B cell (primary cell): Measurements from ENCODE around the gene GNAT3. TPM values are rescaled to one million over a fixed set of nuclear protein-coding genes. Genes with fewer than 3 reads are reported as not detected.

Experiments
- ATAC-seq: fragments of 200-7000 bp; cut with Tn5 transposase; one replicate; pipeline ENCODE4 v1.10.0; 2021; ENCODE audit warnings: low read depth, mild to moderate bottlenecking, moderate number of reproducible peaks, moderate library complexity
- CTCF ChIA-PET: fragments of 350-600 bp; sonication (Branson Sonifier 250); formaldehyde crosslinking; loops from one replicate; lab custom pipeline; 2021; ENCODE audit warnings: antibody characterized with exemption, inconsistent platforms; lab: Charles Lee
- POLR2A ChIA-PET: fragments of 350-600 bp; sonication (Branson Sonifier 250); formaldehyde crosslinking; loops from one replicate; lab custom pipeline; 2021; ENCODE audit warnings: antibody characterized with exemption; lab: Charles Lee
- DNase-seq: peaks from one replicate; pipeline ENCODE4 v3.0.0; 2013
- H2AFZ ChIP-seq: 2 replicates; pipeline ENCODE4 v1.6.1; 2012; ENCODE audit warnings: mild to moderate bottlenecking, low read depth, low read length; ENCODE audit not compliant: insufficient read depth, poor library complexity, severe bottlenecking
- H3K27ac ChIP-seq, 2 donors: 1 replicate in 1 of 2; 2 replicates in 1 of 2; pipeline ENCODE4 v1.5.1; 2012 to 2013; ENCODE audit warnings: low read length in 2 of 2, mild to moderate bottlenecking in 2 of 2, moderate library complexity in 1 of 2
- H3K27me3 ChIP-seq, 4 experiments: fragments of 200-600 bp in 1 of 4; sonication (generic) in 1 of 4; replicated peaks in 1 of 4; 1 replicate in 2 of 4; 2 replicates in 2 of 4; pipeline versions ENCODE4 v1.6.1 to v1.7.0; 2013 to 2016; ENCODE audit warnings: low read length in 3 of 4, mild to moderate bottlenecking in 2 of 4, mixed read lengths in 1 of 4, moderate library complexity in 1 of 4; ENCODE audit not compliant: insufficient read depth in 4 of 4, control insufficient read depth in 3 of 4; ENCODE audit errors: control extremely low read depth in 1 of 4
- H3K36me3 ChIP-seq, 2 experiments: replicated peaks in 1 of 2; 1 replicate in 1 of 2; 2 replicates in 1 of 2; pipeline versions ENCODE4 v1.6.1 to v1.7.1; 2013; ENCODE audit warnings: low read length in 1 of 2; ENCODE audit not compliant: insufficient read depth in 2 of 2, control insufficient read depth in 1 of 2; ENCODE audit errors: control extremely low read depth in 1 of 2, extremely low read depth in 1 of 2
- H3K4me1 ChIP-seq, 2 donors: fragments of 200-600 bp in 1 of 2; sonication (generic) in 1 of 2; 1 replicate in 1 of 2; 2 replicates in 1 of 2; pipeline versions ENCODE4 v1.5.1 to v1.6.1; 2013 to 2017; ENCODE audit warnings: low read length in 2 of 2; ENCODE audit not compliant: control insufficient read depth in 2 of 2, insufficient read depth in 2 of 2
- H3K4me2 ChIP-seq: replicated peaks from 2 replicates; pipeline ENCODE3; 2012; ENCODE audit warnings: mild to moderate bottlenecking, low read depth, low read length; ENCODE audit not compliant: poor library complexity, severe bottlenecking
- H3K4me3 ChIP-seq, 5 experiments: fragments of 200-600 bp in 1 of 5; sonication (generic) in 1 of 5; 1 replicate in 3 of 5; 2 replicates in 2 of 5; pipeline versions ENCODE4 v1.5.1 to v1.7.0; 2011 to 2016; ENCODE audit warnings: low read length in 4 of 5, mild to moderate bottlenecking in 4 of 5, low read depth in 2 of 5, control low read depth in 1 of 5, moderate library complexity in 1 of 5; ENCODE audit not compliant: insufficient read depth in 1 of 5; ENCODE audit errors: control extremely low read depth in 1 of 5, extremely low read depth in 1 of 5
- H3K79me2 ChIP-seq: fragments of 200-600 bp; sonication (generic); one replicate; pipeline ENCODE4 v1.6.0; 2016; ENCODE audit warnings: low read length; ENCODE audit not compliant: control insufficient read depth, insufficient read depth
- H3K9ac ChIP-seq: fragments of 200-600 bp; sonication (generic); 2 replicates; pipeline ENCODE4 v1.6.1; 2017; ENCODE audit warnings: mild to moderate bottlenecking, low read length, moderate library complexity
- H3K9me3 ChIP-seq, 3 donors: one replicate each; pipeline versions ENCODE4 v1.6.1 to v1.7.1; 2013; ENCODE audit warnings: low read length in 2 of 3; ENCODE audit not compliant: control insufficient read depth in 2 of 3, insufficient read depth in 1 of 3; ENCODE audit errors: control extremely low read depth in 1 of 3
- H4K20me1 ChIP-seq: 2 replicates; pipeline ENCODE4 v1.6.0; 2012; ENCODE audit warnings: mild to moderate bottlenecking, low read length; ENCODE audit not compliant: insufficient read depth, control insufficient read depth, poor library complexity, severe bottlenecking
- H3K27ac Mint-ChIP-seq: one replicate; pipeline ENCODE4 v1.8.0; 2021; ENCODE audit warnings: mixed read lengths
- H3K27me3 Mint-ChIP-seq: one replicate; pipeline ENCODE4 v1.8.0; 2021; ENCODE audit warnings: mixed read lengths
- H3K4me1 Mint-ChIP-seq: one replicate; pipeline ENCODE4 v1.8.0; 2021; ENCODE audit warnings: mixed read lengths
- H3K4me3 Mint-ChIP-seq: one replicate; pipeline ENCODE4 v1.8.0; 2021; ENCODE audit warnings: mixed read lengths
- H3K9me3 Mint-ChIP-seq: one replicate; pipeline ENCODE4 v1.8.0; 2022; ENCODE audit warnings: mixed read lengths; ENCODE audit not compliant: insufficient read depth
- EZH2 ChIP-seq: IDR thresholded peaks from 2 replicates; pipeline ENCODE4 v1.6.1; 2012; ENCODE audit warnings: borderline replicate concordance, low read depth, mild to moderate bottlenecking, moderate library complexity, low read length; ENCODE audit not compliant: insufficient read depth, poor library complexity, severe bottlenecking
- WGBS: methylation state at CpG from one replicate; pipeline ENCODE4 v1.1.5; 2013; ENCODE audit warnings: missing lambda C conversion rate; ENCODE audit not compliant: insufficient coverage; 5-methylcytosine and 5-hydroxymethylcytosine counted together
- intact Hi-C: fragments of 100-400 bp; cut with micrococcal nuclease; formaldehyde crosslinking; loops from one replicate; pipeline ENCODE4 v1.10.0; 2022
- polyA plus RNA-seq: library from polyadenylated mRNA; depleted of rRNA; stranded (reverse); fragments of >200 nt; gene quantifications from 2 replicates; pipeline ENCODE4 v1.2.3, GENCODE V29; 2012
- total RNA-seq, 2 donors: library from RNA; stranded (reverse); fragments of 120-200 nt in 1 of 2; gene quantifications; 1 replicate in 1 of 2; 2 replicates in 1 of 2; pipeline versions ENCODE4 v1.2.3 to v1.2.4, GENCODE V29; 2013 to 2022
- TF ChIP-seq, protein P1 (sequence below): fragments of 200-600 bp; IDR thresholded peaks from one replicate; pipeline ENCODE4 v1.8.0; 2022; ENCODE audit warnings: antibody characterized with exemption, mild to moderate bottlenecking

GNAT3 gene
- total and polyA plus RNA-seq, 2 donors (not counting 1 experiment from before 2014, with no cell fraction given), result not detected

DNA sequence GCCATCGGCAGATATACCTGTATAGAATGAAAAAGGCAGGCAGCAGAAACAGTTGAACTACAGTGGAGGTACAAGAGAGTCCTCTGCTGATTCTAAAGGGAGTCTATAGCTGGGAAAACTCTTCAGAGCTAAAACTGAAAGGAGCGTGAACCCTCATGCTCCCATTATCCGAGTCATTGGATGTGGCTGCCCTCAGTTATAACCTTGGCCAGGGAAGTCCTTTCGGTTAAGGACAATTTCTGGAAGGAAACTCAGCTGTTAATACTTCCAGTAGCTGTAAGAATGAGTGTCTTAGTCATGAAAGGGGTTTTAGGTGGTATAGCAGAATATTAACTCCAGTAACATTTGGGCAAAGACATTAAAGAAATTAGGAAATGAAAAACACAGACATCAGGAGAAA is 14.6 kb upstream of the GNAT3 start:
- H3K4me3 Mint-ChIP-seq, result no peak overlapping the region
- no peaks in the 10 kb centered on the region for H3K79me2 ChIP-seq
- H3K27me3 ChIP-seq, result no peaks in the 10 kb centered on the region
- H3K9me3 ChIP-seq, result peaks cover 0 to 8% (median 0%) of the 10 kb centered on the region in 3 donors
- ChIA-PET POLR2A (no interaction called here), CTCF (no interaction called here)
- no peak overlapping the region for H3K4me2 ChIP-seq
- TF ChIP-seq, protein P1, sequence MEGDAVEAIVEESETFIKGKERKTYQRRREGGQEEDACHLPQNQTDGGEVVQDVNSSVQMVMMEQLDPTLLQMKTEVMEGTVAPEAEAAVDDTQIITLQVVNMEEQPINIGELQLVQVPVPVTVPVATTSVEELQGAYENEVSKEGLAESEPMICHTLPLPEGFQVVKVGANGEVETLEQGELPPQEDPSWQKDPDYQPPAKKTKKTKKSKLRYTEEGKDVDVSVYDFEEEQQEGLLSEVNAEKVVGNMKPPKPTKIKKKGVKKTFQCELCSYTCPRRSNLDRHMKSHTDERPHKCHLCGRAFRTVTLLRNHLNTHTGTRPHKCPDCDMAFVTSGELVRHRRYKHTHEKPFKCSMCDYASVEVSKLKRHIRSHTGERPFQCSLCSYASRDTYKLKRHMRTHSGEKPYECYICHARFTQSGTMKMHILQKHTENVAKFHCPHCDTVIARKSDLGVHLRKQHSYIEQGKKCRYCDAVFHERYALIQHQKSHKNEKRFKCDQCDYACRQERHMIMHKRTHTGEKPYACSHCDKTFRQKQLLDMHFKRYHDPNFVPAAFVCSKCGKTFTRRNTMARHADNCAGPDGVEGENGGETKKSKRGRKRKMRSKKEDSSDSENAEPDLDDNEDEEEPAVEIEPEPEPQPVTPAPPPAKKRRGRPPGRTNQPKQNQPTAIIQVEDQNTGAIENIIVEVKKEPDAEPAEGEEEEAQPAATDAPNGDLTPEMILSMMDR, result no peak
- TF ChIP-seq EZH2, result no peak
- ATAC-seq, result no peak
- no peak for DNase-seq
- no peaks in the 10 kb centered on the region for H3K27me3 Mint-ChIP-seq
- no peak overlapping the region for H3K4me3 ChIP-seq
- no peak overlapping the region for H3K27ac ChIP-seq
- no peaks in the 10 kb centered on the region for H3K36me3 ChIP-seq
- H2AFZ ChIP-seq, result no peak overlapping the region
- WGBS, result 100% methylated on average over 2 of the region's 4 CpGs
- H3K9me3 Mint-ChIP-seq, result no peaks in the 10 kb centered on the region
- no peaks in the 10 kb centered on the region for H3K4me1 ChIP-seq
- intact Hi-C loops, result no loop called here
- no peak overlapping the region for H3K9ac ChIP-seq
- H4K20me1 ChIP-seq, result no peaks in the 10 kb centered on the region
- no peak overlapping the region for H3K27ac Mint-ChIP-seq
- no peaks in the 10 kb centered on the region for H3K4me1 Mint-ChIP-seq

GRCh38 chr7:80524693-80525092 is 12.8 kb upstream of the GNAT3 start:
- Histone ChIP-seq H2AFZ (no peak overlapping the region), H3K4me3 (no peak overlapping the region), H3K27ac (no peak overlapping the region), H3K4me1 (no peaks in the 10 kb centered on the region), H3K36me3 (no peaks in the 10 kb centered on the region), H3K9me3 (peaks cover 0 to 8% (median 0%) of the 10 kb centered on the region in 3 donors), H3K9ac (no peak overlapping the region), H3K79me2 (no peaks in the 10 kb centered on the region), H3K4me2 (no peak overlapping the region), H3K27me3 (no peaks in the 10 kb centered on the region), H4K20me1 (no peaks in the 10 kb centered on the region)
- DNase-seq (no peak), ATAC-seq (no peak)
- intact Hi-C loops, result no loop called here
- Mint-ChIP-seq H3K4me3 (no peak overlapping the region), H3K9me3 (no peaks in the 10 kb centered on the region), H3K4me1 (no peaks in the 10 kb centered on the region), H3K27ac (no peak overlapping the region), H3K27me3 (no peaks in the 10 kb centered on the region)
- TF ChIP-seq EZH2, result no peak
- POLR2A ChIA-PET, result no interaction called here
- 97% methylated on average over 9 of the region's 9 CpGs for WGBS
- CTCF ChIA-PET, result no interaction called here
